GM21360 (cell line): ENCODE results near the gene STARD3.

Source experiments
- ATAC-seq: cut with Tn5 transposase; IDR thresholded peaks from one replicate; pipeline ENCODE4 v1.9.1; 2021; ENCODE audit warnings: mild to moderate bottlenecking, moderate library complexity; ENCODE audit not compliant: unreplicated experiment

STARD3 gene

DNA sequence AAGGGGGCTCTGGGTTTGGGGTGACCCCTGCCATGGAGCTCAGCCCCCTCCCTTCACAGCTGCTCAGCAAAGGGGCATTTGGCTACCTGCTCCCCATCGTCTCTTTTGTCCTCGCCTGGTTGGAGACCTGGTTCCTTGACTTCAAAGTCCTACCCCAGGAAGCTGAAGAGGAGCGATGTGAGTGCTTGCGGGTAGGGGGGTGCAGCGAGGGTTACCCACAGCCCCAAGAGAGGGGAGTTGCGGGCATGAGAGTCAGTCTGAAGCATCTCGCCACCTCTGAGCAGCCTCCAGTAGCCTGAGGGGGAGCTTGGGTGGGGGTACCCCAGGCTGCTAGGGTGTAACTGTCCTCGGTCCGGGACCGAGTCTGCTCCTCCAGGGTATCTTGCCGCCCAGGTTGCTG, 21.4 kb downstream of the STARD3 start:
- no peak for ATAC-seq

DNA sequence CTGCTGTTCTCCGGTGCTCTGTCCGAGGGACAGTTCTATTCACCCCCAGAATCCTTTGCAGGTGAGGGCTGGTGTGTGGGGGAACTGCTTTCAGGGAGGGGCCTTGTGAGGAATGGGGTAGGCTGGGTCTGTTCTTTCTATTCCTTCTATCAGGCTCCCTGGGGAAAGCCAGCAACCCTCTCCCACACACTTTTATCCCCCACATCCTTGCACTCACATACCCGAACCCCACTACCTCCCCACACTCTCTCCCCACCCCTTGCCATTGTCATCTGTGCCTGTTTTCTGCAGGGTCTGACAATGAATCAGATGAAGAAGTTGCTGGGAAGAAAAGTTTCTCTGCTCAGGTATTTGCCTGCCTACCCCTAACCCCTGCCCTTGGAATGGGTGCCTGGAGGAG, 21.8 kb downstream of the STARD3 start:
- no peak for ATAC-seq

DNA sequence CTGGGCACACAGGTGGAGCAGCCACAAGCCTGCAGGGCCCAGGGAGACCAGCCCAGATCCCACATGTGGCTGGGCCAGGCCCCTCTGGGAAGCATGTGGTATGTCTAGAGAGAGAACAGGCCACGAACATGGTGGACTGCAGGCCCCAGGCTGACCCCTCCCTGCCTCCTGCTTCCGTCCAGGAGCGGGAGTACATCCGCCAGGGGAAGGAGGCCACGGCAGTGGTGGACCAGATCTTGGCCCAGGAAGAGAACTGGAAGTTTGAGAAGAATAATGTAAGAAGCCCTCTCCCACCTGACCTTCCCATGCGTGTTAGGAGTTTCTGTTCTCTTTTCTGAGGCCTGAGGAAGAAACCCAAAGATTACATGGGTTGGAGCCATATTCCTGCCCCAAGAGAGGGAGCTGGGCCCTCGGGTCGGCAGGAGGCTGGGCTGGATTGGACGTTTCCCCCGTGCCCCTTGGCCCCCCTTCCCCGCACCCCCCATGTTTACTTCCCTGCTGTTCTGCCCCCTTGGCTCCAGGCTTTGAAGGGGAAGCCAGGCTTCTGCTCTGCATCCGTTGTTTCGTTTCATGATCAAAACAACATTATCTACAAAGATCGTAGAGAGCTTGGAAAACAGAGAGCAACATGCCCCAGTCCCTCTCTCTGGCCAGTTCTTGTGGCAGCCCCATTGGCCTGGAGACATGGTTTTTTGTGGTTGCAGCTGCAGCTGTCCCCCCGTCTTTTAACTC, 22.5 kb downstream of the STARD3 start:
- no peak for ATAC-seq

DNA sequence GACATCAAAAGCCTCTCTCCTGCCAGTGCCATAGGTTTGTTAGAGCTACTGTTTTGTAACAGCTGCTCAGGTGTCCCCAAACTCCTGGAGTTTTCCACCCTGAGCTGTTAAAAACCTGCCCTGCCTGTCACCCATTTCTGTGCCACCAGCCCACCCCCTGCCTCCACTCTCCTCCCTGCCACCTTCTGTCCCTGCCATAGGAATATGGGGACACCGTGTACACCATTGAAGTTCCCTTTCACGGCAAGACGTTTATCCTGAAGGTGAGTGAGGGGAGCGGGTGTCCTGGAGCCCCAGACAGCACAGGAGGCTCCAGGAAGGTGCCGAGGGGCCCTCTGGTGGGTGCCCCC, 23.0 kb downstream of the STARD3 start:
- no peak for ATAC-seq

GRCh38 chr17:39660397-39661385, 23.7 kb downstream of the STARD3 start:
- ATAC-seq = no peak

DNA sequence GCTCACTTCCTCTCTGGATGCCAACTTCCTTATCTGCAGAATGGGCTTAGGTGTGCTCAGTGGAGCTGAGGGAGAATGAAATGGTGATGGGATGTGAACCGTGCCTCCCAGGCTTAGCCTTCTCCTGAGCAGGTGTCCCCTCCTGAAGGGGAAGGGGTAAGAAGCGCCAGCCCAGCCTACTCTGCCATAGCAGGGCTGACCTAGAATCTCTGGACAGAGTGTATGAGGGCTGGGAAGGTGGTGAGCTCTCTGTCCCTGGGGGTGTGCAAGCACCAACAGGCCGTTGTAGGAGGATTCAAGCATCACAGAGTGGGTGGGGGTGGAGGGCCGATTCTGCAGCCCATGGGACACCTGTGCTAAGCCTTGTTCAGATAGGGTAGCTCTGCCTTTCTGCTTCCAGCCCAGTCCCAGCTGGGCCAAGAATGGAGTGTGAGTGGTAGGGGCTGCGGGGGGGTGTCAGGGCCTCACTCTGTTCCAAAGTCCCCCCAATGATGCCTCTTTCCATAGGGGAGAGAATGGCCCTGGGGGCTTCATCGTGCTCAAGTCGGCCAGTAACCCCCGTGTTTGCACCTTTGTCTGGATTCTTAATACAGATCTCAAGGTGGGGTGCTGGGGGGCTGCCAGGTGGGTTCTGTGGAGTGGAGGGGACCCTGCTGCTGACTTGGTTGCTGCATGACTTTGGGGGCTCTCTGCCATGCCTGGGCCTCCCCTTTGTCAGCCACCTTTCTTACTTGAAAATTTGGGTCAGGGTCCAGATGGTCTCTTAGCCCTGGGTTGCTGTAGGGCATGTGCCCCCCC, 25.0 kb downstream of the STARD3 start:
- ATAC-seq = no peak

- ATAC-seq = no peak
Measured at GRCh38 chr17:39662551-39663339, 25.8 kb downstream of the STARD3 start.

GRCh38 chr17:39663340-39663687, 26.4 kb downstream of the STARD3 start:
- no peak for ATAC-seq

GRCh38 chr17:39663688-39664580, 27.0 kb downstream of the STARD3 start:
- ATAC-seq = no peak

DNA sequence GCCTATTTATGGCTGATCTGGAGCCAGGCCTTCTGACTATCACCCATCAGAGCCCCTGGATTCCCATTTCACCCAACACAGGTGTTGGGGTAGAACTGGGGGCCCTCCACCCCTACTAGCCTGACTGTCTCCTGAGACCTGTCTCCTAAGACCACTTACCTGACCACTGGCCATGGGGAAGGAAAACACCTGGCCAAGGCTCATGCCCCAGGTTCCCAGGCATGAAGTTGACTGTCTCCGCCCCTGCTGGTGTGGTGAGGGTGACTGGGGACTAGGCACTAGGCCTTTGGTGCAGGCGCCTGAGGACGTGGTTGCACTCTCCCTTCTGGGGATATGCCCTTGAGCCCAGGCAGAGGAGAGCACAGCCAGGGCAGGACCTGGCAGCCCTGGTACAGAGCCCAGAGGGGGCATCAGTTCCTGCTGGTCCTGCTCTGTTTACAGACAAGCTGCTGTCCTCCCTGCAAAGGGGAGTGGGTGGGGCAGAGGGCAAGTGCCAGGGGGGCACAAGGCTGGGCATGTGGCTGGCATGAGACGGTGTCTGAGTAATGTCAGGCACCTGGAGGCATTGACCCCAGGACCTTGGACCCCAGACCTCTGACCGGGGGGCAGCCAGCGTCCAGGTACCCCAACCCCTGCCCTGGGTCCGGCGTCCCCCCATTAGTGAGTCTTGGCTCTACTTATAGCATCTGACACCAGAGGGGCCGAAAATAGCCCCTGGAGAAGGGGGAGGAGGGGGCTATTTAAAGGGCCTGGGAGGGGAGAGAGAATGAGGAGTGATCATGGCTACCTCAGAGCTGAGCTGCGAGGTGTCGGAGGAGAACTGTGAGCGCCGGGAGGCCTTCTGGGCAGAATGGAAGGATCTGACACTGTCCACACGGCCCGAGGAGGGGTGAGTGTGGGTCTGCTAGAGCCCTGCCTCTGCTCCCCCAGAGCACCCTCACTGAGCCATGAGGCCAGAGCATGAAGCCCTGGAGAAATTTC, 27.9 kb downstream of the STARD3 start, which contains the start of gene TCAP:
Gene TCAP (plus strand): TSS at position 769 of the 981 bp plus-strand sequence. CDS start 11 bp downstream, at position 780.
- no peak for ATAC-seq

DNA sequence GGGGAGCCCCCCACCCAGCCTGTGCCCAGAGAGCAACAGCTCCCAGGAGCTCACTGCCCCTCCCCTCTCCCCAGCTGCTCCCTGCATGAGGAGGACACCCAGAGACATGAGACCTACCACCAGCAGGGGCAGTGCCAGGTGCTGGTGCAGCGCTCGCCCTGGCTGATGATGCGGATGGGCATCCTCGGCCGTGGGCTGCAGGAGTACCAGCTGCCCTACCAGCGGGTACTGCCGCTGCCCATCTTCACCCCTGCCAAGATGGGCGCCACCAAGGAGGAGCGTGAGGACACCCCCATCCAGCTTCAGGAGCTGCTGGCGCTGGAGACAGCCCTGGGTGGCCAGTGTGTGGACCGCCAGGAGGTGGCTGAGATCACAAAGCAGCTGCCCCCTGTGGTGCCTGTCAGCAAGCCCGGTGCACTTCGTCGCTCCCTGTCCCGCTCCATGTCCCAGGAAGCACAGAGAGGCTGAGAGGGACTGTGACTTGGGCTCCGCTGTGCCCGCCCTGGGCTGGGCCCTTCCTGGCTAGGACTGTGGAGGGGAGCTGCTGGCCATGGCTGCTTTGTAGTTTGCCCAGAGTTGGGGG, 28.8 kb downstream of the STARD3 start:
- ATAC-seq = no peak

GRCh38 chr17:39666231-39666600, 29.3 kb downstream of the STARD3 start:
- ATAC-seq = no peak

GRCh38 chr17:39666601-39667261, 29.8 kb downstream of the STARD3 start:
- no peak for ATAC-seq

- ATAC-seq = no peak
Measured at GRCh38 chr17:39667262-39667944, 30.5 kb downstream of the STARD3 start.

DNA sequence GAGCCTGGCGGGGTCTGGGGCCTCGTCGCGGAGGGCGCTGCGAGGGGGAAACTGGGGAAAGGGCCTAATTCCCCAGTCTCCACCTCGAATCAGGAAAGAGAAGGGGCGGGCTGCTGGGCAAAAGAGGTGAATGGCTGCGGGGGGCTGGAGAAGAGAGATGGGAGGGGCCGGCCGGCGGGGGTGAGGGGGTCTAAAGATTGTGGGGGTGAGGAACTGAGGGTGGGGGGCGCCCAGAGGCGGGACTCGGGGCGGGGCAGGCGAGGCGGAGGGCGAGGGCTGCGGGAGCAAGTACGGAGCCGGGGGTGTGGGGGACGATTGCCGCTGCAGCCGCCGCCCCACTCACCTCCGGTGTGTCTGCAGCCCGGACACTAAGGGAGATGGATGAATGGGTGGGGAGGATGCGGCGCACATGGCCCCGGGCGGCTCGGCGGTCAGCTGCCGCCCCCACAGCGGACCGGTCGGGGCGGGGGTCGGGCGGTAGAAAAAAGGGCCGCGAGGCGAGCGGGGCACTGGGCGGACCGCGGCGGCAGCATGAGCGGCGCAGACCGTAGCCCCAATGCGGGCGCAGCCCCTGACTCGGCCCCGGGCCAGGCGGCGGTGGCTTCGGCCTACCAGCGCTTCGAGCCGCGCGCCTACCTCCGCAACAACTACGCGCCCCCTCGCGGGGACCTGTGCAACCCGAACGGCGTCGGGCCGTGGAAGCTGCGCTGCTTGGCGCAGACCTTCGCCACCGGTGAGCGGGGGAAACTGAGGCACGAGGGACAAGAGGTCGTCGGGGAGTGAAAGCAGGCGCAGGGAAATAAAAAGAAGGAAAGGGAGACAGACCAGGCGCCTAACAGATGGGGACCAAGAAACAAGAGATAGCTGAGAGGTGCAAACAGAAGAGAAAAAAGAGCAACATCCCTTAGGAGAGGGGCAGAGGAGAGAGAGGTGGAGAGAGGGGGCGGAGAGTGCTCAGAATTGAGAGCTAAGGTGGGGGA, 31.3 kb downstream of the STARD3 start, which contains the start of gene PNMT:
Gene PNMT (plus strand): TSS at position 509 of the 980 bp plus-strand sequence. CDS start 23 bp downstream, at position 532.
- ATAC-seq = no peak
